Stimulated activated CD4-positive, alpha-beta T cell treated with anti-CD3 and anti-CD28 coated beads, Interleukin-1b, Interleukin-23, amount 100 ng/mL, for 48 hours (primary cell): Measurements from ENCODE around the gene PTPN14.
"Not testable (repeated sequence)": the region's sequence is repeated elsewhere in the genome, so short reads cannot be mapped to it uniquely, and the experiment has no call there.

Source experiments
- DNase-seq: peaks from one replicate; pipeline ENCODE4 v3.0.0-alpha.2; 2020

Gene PTPN14

GRCh38 chr1:214422137-214422671 lies 129.2 kb downstream of the PTPN14 start:
- no peak for DNase-seq

DNA sequence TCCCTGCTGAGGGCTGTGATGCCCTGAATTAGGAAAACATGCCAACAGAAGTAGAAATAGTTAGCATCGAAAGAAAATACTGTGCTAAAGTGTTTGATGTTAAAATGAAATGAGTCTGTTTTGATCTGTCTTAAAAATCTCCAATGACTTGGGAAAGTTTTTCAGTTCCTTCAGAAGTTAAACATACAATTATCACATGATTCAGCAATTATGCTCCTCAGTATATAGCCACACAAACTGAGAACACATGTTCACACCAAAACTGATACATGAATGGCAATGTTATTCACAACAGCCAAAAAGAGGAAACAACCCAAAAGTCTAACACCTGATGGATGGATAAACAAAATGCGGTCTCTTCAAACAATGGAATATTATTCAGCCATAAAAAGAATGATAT lies 130.6 kb downstream of the PTPN14 start:
- no peak for DNase-seq

DNA sequence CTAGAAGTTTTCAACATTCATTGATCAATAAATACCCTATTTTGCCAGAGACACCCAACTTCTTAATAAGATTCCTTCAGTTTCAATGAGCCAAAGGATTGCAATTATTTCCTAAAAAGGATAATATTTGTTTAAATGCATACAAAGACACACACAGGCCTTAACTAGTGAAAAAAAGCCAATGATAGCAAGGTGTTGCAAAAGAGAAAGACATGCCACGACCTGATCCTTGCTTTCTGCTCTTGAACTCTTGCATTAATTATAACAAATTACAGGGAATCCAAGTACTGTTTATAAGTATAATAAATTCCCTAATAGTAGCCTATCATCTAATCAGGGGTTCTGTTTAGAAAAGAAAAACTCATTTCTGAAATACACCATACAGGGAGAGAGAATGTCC lies 131.1 kb downstream of the PTPN14 start:
- no peak for DNase-seq

GRCh38 chr1:214419650-214420049 lies 131.8 kb downstream of the PTPN14 start:
- no peak for DNase-seq

DNA sequence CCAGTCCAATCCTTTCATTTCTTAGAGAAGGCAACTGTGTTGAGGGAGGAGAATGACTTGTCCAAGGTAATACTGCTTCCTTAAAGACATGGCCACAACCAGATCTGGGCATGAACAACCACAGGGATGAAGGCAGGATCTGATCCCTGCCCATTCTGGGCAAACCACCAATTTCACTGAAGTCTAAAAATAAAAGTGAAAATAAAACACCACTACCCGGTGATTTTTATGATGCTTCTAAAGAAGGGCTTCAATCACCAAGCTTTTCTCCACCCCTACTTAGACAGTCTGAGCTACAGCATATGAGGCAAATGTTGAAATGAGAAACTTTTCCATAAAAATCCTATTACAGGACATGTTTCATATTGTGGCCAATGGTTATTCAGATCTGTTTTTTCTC lies 133.0 kb downstream of the PTPN14 start:
- DNase-seq: no peak

DNA sequence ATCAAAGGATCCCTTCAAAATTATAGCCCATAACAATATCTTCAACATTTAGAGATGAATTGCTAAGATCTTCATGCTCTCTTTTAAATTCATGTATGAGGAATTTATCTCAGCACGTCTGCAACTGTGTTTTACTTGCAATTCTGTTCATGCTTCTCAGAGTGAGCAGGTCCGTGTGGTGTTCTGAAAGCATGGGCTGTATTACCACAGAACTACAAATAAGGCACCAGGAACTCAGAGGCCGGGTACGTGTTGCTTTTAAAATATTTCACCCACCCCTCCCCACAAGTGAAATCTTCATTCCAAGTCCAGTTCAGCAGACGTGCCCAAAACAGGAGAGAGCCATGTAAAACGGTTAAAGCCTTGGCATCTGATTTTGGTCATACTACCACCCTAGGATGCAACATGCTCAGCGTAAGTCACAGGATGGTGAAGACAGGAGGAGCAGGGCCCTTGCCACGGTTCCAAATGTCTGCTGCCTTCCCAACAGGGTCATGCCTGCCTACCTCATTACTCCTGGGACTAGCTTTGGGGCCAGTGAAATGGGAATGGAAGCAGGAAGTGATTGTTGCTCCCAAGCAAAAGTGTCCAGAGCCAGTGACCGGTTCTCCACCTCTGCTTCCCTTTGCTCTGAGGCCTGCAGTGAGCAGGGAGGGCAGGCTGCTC lies 133.7 kb downstream of the PTPN14 start:
- DNase-seq: no peak

DNA sequence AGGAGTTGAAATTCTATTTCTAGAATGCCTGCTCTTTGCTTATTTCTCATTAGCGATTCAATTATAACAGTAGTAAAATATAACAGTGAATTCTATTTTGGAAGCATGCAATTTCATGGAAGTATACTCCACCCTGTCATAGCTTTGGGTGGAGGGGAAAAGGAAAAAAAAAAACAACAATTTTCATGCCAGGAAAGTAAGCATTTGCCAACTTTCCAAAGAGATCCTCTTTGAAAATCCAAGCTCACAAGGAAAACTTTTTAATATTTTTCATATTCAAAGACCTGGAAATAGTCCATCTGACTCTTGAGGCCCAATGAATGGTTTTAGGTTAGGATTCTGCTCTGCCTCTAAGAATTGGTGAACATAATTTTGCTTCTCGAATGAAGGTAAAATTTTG lies 134.5 kb downstream of the PTPN14 start:
- DNase-seq: no peak

DNA sequence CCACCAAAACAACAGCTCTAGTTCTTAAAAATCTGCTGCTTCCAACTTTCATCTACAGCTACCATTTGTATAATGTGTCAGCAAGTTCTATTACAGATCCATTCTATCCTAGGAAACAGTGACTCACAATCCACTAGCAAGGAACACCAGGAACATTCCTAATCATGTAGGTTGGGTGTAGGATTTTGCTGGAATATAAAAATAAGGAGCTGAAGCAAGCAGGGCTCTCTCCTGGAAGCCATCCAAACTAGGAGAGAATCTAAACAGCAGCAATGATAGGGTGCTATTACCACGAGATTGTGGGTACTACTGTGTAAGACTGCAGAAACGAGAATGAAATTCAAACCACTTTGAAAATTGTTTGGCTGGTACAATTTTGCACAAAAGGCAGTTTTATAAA lies 135.0 kb downstream of the PTPN14 start:
- DNase-seq: no peak

GRCh38 chr1:214415131-214415530 lies 136.3 kb downstream of the PTPN14 start:
- DNase-seq: no peak

DNA sequence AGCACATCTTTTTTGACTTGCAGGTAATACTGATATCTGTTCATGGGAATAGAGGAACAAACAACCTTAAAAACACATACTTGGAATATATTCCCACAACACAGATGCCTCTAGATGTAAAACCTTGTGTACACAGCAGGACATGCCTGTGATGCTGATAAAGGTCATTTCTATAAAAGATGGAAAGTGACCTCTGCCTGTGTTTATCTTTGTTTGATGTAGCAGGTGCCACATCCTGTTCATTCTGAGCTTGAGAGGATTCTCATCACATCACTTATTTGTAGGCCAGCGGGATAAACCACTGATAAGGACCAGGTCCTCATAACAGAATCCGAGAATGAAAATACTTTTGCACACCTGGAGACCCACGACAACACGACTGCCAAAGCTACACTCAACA lies 136.7 kb downstream of the PTPN14 start:
- no peak for DNase-seq

- no peak for DNase-seq
Measured at GRCh38 chr1:214413315-214413714, 138.1 kb downstream of the PTPN14 start.

GRCh38 chr1:214404571-214405213 lies 146.7 kb downstream of the PTPN14 start:
- no peak for DNase-seq

DNA sequence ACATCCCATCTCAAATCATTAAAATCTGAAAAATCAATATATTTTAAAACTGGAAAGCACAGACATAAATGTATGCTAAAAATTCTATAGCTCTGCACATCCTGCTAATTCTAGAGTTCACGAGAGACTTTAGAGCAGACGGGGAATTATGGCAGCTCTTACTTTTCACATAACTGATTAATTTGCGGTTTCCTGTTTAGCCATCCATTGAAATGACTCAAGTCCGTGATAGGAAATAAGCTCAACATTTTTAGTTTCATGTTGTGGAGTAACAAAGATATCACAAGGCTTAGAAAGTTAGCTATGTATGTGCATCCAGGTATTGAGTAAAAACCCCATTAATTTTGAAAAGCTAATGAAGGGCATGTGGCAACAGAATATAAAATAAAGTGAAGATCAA lies 147.2 kb downstream of the PTPN14 start:
- DNase-seq: no peak

DNA sequence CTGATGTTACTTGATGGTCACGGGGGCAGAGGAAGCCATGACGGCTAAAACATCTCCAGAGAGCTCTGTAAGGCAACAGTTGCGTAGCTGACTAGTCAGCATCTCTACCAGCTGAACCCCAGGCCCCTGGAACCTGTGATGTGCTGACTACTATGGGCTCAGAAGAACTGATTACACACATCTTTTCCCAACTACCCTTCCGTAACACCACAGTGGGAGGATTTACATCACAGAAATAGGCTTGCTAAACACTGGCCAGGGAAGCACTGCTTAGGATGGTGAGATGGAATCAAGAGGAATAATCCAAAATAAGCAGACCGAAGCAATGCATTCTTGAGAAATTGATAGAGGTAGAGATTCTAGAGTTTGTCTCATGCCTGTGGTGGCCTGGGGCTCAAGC lies 148.0 kb downstream of the PTPN14 start:
- no peak for DNase-seq

DNA sequence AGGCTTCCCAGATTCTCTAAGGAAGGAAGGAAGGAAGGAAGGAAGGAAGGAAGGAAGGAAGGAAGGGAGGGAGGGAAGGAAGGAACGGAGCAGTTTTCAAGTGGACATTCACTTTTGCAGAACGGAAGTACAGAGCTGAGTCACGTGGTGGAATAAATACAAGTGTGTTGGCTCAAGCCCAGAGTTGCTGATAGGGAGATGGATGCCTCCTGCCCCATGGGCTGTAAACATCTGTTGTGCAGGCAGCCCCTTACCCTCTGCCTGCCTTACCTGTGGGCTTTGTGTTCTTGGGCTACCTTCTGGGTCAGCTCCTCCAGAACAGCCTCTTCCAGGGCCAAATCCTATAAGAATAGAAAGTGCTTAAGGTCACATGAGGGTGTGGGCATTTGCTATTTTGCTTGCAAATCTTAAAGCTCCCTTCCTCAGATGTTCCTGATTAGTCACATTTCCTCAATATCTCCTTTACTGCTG lies 148.8 kb downstream of the PTPN14 start:
- DNase-seq: no peak

GRCh38 chr1:214401666-214402065 lies 149.7 kb downstream of the PTPN14 start:
- DNase-seq: no peak

DNA sequence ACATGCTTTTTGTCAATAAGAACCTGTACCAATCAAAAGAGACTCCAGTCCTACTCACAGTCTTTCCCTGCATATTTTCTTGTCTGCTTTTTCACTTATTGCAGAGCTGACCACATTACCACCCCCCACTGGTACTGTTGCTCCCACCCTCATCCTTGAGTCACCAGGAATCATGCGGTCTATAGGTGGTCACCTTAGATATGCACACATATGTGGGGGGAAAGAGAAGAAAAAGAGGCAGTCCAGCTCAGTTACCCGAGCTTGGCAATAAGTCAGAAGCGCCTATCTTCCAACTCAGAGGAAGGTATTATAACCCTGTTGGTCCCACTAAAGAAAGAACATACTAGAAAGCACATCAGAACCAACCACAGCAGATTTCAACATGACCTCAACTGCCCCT lies 151.3 kb downstream of the PTPN14 start:
- DNase-seq: no peak

GRCh38 chr1:214398490-214398889 lies 152.9 kb downstream of the PTPN14 start:
- no peak for DNase-seq

GRCh38 chr1:214397497-214397896 lies 153.9 kb downstream of the PTPN14 start:
- DNase-seq: no peak

DNA sequence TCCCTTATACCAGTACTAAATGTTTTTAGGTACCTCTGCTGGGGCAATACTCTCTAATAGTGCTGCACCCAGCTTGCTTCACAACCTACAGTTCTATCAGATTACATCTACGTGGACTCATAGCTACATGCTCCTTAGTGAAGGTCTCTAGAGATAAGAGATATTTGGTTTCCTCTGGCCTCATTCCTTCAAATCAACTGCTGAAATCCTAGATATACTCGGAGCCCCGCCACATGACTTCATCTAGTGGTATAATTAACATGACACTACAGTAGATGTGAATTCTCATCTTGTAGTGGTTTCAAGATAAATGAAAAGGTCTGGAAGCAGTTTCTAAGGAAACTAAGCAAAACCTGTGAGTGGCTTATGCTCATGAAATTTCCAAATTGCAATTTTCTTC lies 155.1 kb downstream of the PTPN14 start:
- no peak for DNase-seq

- not testable (repeated sequence) for DNase-seq
Measured at GRCh38 chr1:214394569-214394968, 156.8 kb downstream of the PTPN14 start.

DNA sequence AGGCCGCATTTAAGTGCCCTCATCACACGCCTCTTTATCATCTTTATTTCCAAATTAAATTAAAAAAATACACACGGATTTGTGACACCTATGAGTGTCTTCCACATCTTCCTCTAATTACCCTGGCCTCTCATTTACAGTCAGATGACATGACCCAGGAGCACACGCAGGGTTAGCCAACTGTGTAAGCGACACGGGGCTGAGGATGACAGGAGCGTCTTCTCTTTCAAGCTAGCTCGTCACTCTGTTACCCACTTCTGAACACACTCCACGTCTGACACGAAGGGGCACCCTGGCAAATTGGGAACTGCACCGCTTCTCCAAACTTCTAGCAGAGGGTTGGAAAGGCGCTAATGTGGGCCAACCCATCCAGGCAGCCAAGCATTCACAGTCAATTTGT lies 158.3 kb downstream of the PTPN14 start:
- no peak for DNase-seq

DNA sequence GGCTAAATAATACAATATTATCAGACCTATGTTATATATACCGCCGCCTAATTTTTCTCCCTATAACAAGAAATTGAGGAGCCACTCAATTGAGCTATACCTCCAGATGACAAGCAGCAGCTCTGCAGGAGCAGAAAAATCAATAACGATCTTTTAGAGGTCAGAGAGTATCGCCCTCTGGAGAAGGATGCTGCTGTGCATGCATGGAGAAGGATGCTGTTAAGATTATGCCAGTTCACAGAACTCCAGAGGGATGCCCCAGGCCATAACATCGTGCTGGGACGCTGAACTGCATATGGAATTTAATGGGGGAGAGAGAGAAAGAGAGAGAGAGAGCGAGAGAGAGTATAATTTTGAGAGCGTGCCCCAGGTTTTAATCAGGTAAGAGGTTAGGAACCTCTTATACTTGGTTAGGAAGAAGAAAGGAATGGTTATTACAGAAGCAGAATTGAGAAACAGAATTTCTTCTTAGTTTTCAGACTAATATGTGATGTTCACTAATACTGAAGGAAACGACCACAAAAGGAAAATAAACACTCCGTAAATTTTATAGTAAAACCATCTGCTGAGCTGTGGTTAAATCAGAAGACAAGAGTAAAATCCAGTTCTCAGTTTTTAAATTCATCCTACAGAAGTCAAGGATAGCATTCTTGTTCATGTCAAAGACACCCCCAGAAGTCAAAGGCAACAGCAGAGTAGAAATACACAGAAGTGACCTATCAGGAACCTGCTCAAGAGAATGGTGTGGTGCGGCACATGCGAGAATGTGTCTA lies 159.3 kb downstream of the PTPN14 start:
- DNase-seq: no peak

- DNase-seq: no peak
Measured at GRCh38 chr1:214389734-214390133, 161.7 kb downstream of the PTPN14 start.
